22Rv1 (cell line): ENCODE results near the gene FAM184A.

ENCODE experiments used
- CTCF ChIP-seq: fragments of 450-650 bp; IDR thresholded peaks from 2 replicates; pipeline ENCODE4 v1.5.1; 2017; ENCODE audit warnings: mild to moderate bottlenecking
- ZFX ChIP-seq: fragments of 450-650 bp; IDR thresholded peaks from 2 replicates; pipeline ENCODE4 v1.6.1; 2017; ENCODE audit warnings: antibody characterized with exemption, borderline replicate concordance

GRCh38 chr6:119026822-119027221, 51.6 kb downstream of the FAM184A start:
- TF ChIP-seq CTCF: no peak
- TF ChIP-seq ZFX: no peak
